Tibial nerve (tissue), 4 donors: ENCODE measurements around the gene SP3. TPM values are rescaled to one million over a fixed set of nuclear protein-coding genes. Genes with fewer than 3 reads are reported as not detected.

Experiments
- DNase-seq, 2 donors: peaks; one replicate each; pipeline ENCODE4 v3.0.0-alpha.2; 2019; ENCODE audit warnings: low spot score in 2 of 2
- H3K27ac ChIP-seq, 4 donors: fragments of 200-600 bp; sonication (generic) in 3 of 4; one replicate each; pipeline ENCODE4 v1.5.1; 2017 to 2019; ENCODE audit warnings: mild to moderate bottlenecking in 1 of 4
- H3K27me3 ChIP-seq, 2 donors: fragments of 200-600 bp; sonication (generic) in 1 of 2; one replicate each; pipeline versions ENCODE4 v1.5.1 to v1.6.0; 2017 to 2019
- H3K36me3 ChIP-seq, 3 donors: fragments of 200-600 bp; sonication (generic); one replicate each; pipeline ENCODE4 v1.5.1; 2018 to 2019
- H3K4me1 ChIP-seq, 4 donors: fragments of 200-600 bp; sonication (generic) in 3 of 4; one replicate each; pipeline ENCODE4 v1.5.1; 2017 to 2019
- H3K4me3 ChIP-seq, 4 donors: fragments of 200-600 bp; sonication (generic) in 3 of 4; one replicate each; pipeline ENCODE4 v1.5.1; 2017 to 2019; ENCODE audit warnings: mild to moderate bottlenecking in 1 of 4, moderate library complexity in 1 of 4
- H3K9me3 ChIP-seq, 4 donors: fragments of 200-600 bp; sonication (generic) in 3 of 4; one replicate each; pipeline ENCODE4 v1.5.1; 2017 to 2019
- EP300 ChIP-seq, 2 donors: sonication (generic); formaldehyde crosslinking; IDR thresholded peaks; one replicate each; pipeline ENCODE4 v1.6.1; 2017; ENCODE audit warnings: antibody characterized with exemption in 2 of 2, mild to moderate bottlenecking in 1 of 2
- POLR2A ChIP-seq, 2 donors: fragments of 450-650 bp; IDR thresholded peaks; one replicate each; pipeline ENCODE4 v1.6.1; 2017; ENCODE audit warnings: antibody characterized with exemption in 2 of 2, mild to moderate bottlenecking in 2 of 2, moderate library complexity in 2 of 2
- WGBS, 2 donors: methylation state at CpG; one replicate each; pipeline ENCODE4 v1.1.5; 2018; 5-methylcytosine and 5-hydroxymethylcytosine counted together
- total RNA-seq, 4 donors: library from RNA; depleted of rRNA; stranded (reverse); fragments of >200 nt; gene quantifications; one replicate each; pipeline ENCODE4 v1.1.0, GENCODE V29; 2016
- TF ChIP-seq, protein P1 (sequence below), 5 experiments: fragments of 200-600 bp in 3 of 5; fragments of 450-650 bp in 2 of 5; sonication (generic) in 3 of 5; IDR thresholded peaks; one replicate each; pipeline ENCODE4 v1.5.1; 2016 to 2019; ENCODE audit warnings: antibody characterized with exemption in 5 of 5, mild to moderate bottlenecking in 3 of 5, moderate library complexity in 2 of 5

Gene SP3
- total RNA-seq, 4 donors from 2014 or later, result 72.5 to 152 (median 128) TPM

DNA sequence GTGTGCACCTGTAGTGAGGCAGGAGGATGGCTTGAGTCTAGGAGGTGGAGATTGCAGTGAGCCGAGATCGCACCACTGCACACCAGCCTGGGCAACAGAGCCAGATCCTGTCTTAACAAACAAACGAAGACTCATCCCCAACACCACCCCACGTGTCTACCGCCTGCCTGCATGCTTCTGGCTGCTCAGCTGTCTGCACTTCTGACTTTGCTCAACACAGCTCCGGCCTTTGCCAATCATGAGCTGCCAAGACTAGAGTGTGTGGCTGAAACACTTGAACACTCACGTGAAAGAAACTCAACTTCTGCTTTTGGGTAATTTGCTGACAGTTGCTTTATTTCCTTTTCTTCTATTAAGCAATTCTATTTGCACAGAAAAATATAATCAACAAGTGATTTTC lies 32.1 kb upstream of the SP3 start:
- no peak overlapping the region for H3K4me3 ChIP-seq
- no peaks in the 10 kb centered on the region for H3K9me3 ChIP-seq
- H3K27me3 ChIP-seq, result no peaks in the 10 kb centered on the region
- TF ChIP-seq POLR2A (IDR thresholded peaks at IDR 0.05) (no peak), EP300 (IDR thresholded peaks at IDR 0.05) (peak; percentile 69 to 94)
- TF ChIP-seq, protein P1, sequence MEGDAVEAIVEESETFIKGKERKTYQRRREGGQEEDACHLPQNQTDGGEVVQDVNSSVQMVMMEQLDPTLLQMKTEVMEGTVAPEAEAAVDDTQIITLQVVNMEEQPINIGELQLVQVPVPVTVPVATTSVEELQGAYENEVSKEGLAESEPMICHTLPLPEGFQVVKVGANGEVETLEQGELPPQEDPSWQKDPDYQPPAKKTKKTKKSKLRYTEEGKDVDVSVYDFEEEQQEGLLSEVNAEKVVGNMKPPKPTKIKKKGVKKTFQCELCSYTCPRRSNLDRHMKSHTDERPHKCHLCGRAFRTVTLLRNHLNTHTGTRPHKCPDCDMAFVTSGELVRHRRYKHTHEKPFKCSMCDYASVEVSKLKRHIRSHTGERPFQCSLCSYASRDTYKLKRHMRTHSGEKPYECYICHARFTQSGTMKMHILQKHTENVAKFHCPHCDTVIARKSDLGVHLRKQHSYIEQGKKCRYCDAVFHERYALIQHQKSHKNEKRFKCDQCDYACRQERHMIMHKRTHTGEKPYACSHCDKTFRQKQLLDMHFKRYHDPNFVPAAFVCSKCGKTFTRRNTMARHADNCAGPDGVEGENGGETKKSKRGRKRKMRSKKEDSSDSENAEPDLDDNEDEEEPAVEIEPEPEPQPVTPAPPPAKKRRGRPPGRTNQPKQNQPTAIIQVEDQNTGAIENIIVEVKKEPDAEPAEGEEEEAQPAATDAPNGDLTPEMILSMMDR (IDR thresholded peaks at IDR 0.05), result no peak
- H3K27ac ChIP-seq, result peak overlapping the region in 2 of 4 donors; percentile 65
- WGBS, 2 donors, result 45 to 47% methylated on average over 7 of the region's 7 CpGs
- H3K4me1 ChIP-seq, result peaks cover 0 to 35% (median 9%) of the 10 kb centered on the region in 4 donors
- no peaks in the 10 kb centered on the region for H3K36me3 ChIP-seq
- DNase-seq, result peak; percentile 69 to 87

DNA sequence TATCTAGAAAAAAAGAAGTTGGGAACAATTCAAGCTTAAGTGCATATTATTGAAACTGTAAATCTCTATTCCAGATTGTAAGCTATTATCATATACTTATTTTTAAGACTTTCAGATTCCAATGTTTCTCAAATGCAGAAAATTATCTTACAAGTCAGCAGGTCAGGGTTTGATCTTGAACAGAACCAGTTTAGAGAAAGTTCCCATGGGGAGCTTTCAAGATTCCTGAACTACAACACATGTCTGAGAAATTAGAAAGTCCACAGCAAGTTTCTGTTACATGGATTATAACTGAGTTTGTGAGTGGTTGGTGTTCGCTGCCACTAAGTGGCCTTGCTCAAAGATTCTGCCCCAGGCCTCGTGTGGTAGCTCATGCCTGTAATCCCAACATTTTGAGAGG lies 31.6 kb upstream of the SP3 start:
- no peaks in the 10 kb centered on the region for H3K9me3 ChIP-seq
- no peaks in the 10 kb centered on the region for H3K27me3 ChIP-seq

DNA sequence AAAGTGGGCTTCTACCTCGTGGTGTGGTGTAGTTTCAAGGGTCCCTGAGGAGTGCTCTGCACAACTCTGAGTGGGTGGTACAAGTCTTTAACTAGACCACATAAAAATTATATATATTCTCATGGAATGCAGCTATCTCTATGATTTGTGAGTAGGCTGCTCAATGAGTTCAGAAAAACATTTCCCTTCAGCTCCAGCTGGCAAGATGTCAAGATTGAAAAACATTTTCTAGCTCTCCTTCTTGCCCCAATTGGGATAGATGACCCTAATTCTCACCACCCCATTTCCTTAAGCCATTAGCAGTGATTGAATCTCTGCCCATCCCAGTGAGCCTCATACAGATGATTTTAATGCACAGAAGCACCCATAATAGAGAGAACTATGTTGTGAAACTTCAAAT lies 28.3 kb upstream of the SP3 start:
- WGBS, 2 donors, result 27 to 45% methylated on average over 1 of the region's 1 CpG

More for the DNA sequence above, 31.6 kb upstream of the SP3 start:
- Histone ChIP-seq H3K36me3 (no peaks in the 10 kb centered on the region), H3K27ac (peak overlapping the region in 2 of 4 donors; percentile 65), H3K4me3 (no peak overlapping the region), H3K4me1 (peaks cover 0 to 40% (median 9%) of the 10 kb centered on the region in 4 donors)
- no peak for DNase-seq
- 64 to 66% methylated on average over 2 of the region's 2 CpGs for WGBS, 2 donors
- TF ChIP-seq EP300 (IDR thresholded peaks at IDR 0.05) (no peak), POLR2A (IDR thresholded peaks at IDR 0.05) (no peak)
- TF ChIP-seq, protein P1 (IDR thresholded peaks at IDR 0.05), result no peak

DNA sequence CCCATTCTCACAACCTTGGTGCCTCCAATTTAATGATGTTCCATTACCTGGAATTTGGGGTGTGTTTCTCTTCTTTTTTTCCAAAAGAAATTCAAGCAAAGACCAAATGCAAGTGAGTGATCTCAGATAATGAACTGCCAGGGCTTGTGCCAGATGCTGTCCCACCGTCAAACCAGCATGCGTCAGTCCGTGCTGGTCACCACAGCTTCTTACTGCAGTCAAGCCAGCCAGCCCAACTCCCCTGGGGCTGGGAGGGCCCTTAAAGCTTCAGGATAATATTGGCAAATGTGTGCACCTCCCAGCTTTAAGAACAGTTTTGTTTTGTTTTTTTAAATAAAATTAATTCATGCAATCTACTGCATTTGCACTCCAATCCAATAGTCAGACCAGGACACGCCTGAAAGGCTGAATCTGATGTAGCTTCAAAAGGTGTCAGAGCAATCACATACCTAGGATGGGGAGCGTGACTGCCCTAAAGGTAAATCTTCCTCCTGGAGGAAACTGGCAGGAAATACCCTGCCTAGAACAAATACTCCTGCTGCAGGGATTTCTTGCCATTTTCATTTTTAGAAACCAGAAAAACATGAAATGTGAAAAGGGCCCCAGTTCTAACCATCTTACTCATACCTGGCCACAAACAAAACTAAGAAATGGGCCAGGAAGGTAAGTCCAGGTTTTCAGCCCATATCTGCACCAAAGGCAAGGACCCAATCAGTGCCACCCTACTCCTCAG lies 26.8 kb upstream of the SP3 start:
- Histone ChIP-seq H3K9me3 (no peaks in the 10 kb centered on the region), H3K27ac (no peak overlapping the region), H3K4me1 (peaks cover 0 to 50% (median 14%) of the 10 kb centered on the region in 4 donors), H3K36me3 (no peaks in the 10 kb centered on the region), H3K27me3 (no peaks in the 10 kb centered on the region), H3K4me3 (no peak overlapping the region)
- DNase-seq, result peak; percentile 61 to 79
- 56 to 66% methylated on average over 5 of the region's 5 CpGs for WGBS, 2 donors
- TF ChIP-seq POLR2A (IDR thresholded peaks at IDR 0.05), result no peak
- TF ChIP-seq, protein P1 (IDR thresholded peaks at IDR 0.05), result no peak
- no peak for TF ChIP-seq EP300 (IDR thresholded peaks at IDR 0.05)

More for the DNA sequence above, 28.3 kb upstream of the SP3 start:
- H3K27ac ChIP-seq, result no peak overlapping the region
- no peak overlapping the region for H3K4me3 ChIP-seq
- TF ChIP-seq EP300 (IDR thresholded peaks at IDR 0.05) (no peak), POLR2A (IDR thresholded peaks at IDR 0.05) (no peak)
- TF ChIP-seq, protein P1 (IDR thresholded peaks at IDR 0.05), result no peak
- H3K9me3 ChIP-seq, result no peaks in the 10 kb centered on the region
- no peaks in the 10 kb centered on the region for H3K27me3 ChIP-seq
- peaks cover 0 to 61% (median 19%) of the 10 kb centered on the region in 4 donors for H3K4me1 ChIP-seq
- H3K36me3 ChIP-seq, result no peaks in the 10 kb centered on the region
- DNase-seq, result no peak
